Right kidney (tissue), 1 donor: ENCODE measurements around the gene KSR1.

Experiments used
- DNase-seq: peaks from one replicate; pipeline ENCODE4 v3.0.0-alpha.2; 2016

The KSR1 gene

GRCh38 chr17:27473748-27474609 lies 17.7 kb downstream of the KSR1 start:
- DNase-seq: no peak

GRCh38 chr17:27475070-27475673 lies 18.9 kb downstream of the KSR1 start:
- DNase-seq: no peak

GRCh38 chr17:27475981-27476895 lies 20.0 kb downstream of the KSR1 start:
- DNase-seq: no peak

GRCh38 chr17:27477050-27477888 lies 21.0 kb downstream of the KSR1 start:
- no peak for DNase-seq

- DNase-seq: no peak
These were observed 21.9 kb downstream of the KSR1 start for GRCh38 chr17:27477971-27478684.

- DNase-seq: no peak
These were observed 22.8 kb downstream of the KSR1 start for GRCh38 chr17:27478901-27479538.

- no peak for DNase-seq
These were observed 23.6 kb downstream of the KSR1 start for GRCh38 chr17:27479838-27480237.

- DNase-seq: no peak
These were observed 24.5 kb downstream of the KSR1 start for GRCh38 chr17:27480699-27481098.

- no peak for DNase-seq
These were observed 25.1 kb downstream of the KSR1 start for GRCh38 chr17:27481327-27481726.

GRCh38 chr17:27485125-27485524 lies 28.9 kb downstream of the KSR1 start:
- DNase-seq: no peak

- DNase-seq: no peak
These were observed 29.7 kb downstream of the KSR1 start for GRCh38 chr17:27485716-27486495.

- no peak for DNase-seq
These were observed 30.5 kb downstream of the KSR1 start for GRCh38 chr17:27486741-27487140.

- no peak for DNase-seq
These were observed 32.0 kb downstream of the KSR1 start for GRCh38 chr17:27488231-27488630.

- DNase-seq: no peak
These were observed 32.9 kb downstream of the KSR1 start for GRCh38 chr17:27489045-27489715.

GRCh38 chr17:27490391-27490790 lies 34.1 kb downstream of the KSR1 start:
- DNase-seq: no peak

GRCh38 chr17:27491713-27492190 lies 35.5 kb downstream of the KSR1 start:
- peak; percentile 49 for DNase-seq

- no peak for DNase-seq
These were observed 36.2 kb downstream of the KSR1 start for GRCh38 chr17:27492470-27492869.

GRCh38 chr17:27493088-27493487 lies 36.8 kb downstream of the KSR1 start:
- no peak for DNase-seq
